Effector CD8-positive, alpha-beta T cell (primary cell): ENCODE results near the gene KCNQ2.
"Not testable (repeated sequence)": the region's sequence is repeated elsewhere in the genome, so short reads cannot be mapped to it uniquely, and the experiment has no call there.

ENCODE experiments used
- DNase-seq: peaks from one replicate; lab custom pipeline; 2025; lab: John Stamatoyannopoulos, UW

KCNQ2 gene

GRCh38 chr20:63385819-63386218, 86.6 kb downstream of the KCNQ2 start:
- no peak for DNase-seq

GRCh38 chr20:63384336-63384735, 88.1 kb downstream of the KCNQ2 start:
- DNase-seq, result no peak

- DNase-seq, result no peak
These were observed 88.9 kb downstream of the KCNQ2 start for GRCh38 chr20:63383556-63383955.

GRCh38 chr20:63382551-63383300, 89.7 kb downstream of the KCNQ2 start:
- no peak for DNase-seq

GRCh38 chr20:63381781-63382431, 90.5 kb downstream of the KCNQ2 start:
- DNase-seq, result peak; percentile 28

- DNase-seq, result no peak
These were observed 92.0 kb downstream of the KCNQ2 start for GRCh38 chr20:63380346-63380870.

- DNase-seq, result not testable (repeated sequence)
These were observed 92.6 kb downstream of the KCNQ2 start for GRCh38 chr20:63379872-63380271.

- no peak for DNase-seq
These were observed 93.2 kb downstream of the KCNQ2 start for GRCh38 chr20:63379296-63379695.

- DNase-seq, result no peak
These were observed 93.8 kb downstream of the KCNQ2 start for GRCh38 chr20:63378626-63379025.

- DNase-seq, result no peak
These were observed 94.5 kb downstream of the KCNQ2 start for GRCh38 chr20:63377951-63378381.

- no peak for DNase-seq
These were observed 95.1 kb downstream of the KCNQ2 start for GRCh38 chr20:63377256-63377941.

GRCh38 chr20:63376283-63377250, 95.9 kb downstream of the KCNQ2 start:
- DNase-seq, result no peak

GRCh38 chr20:63375438-63375837, 97.0 kb downstream of the KCNQ2 start:
- DNase-seq, result no peak

- DNase-seq, result no peak
These were observed 98.0 kb downstream of the KCNQ2 start for GRCh38 chr20:63374504-63374903.

GRCh38 chr20:63373996-63374395, 98.5 kb downstream of the KCNQ2 start:
- no peak for DNase-seq

GRCh38 chr20:63372971-63373885, 99.2 kb downstream of the KCNQ2 start:
- no peak for DNase-seq

GRCh38 chr20:63371291-63371865, 101.1 kb downstream of the KCNQ2 start:
- no peak for DNase-seq

- no peak for DNase-seq
These were observed 101.8 kb downstream of the KCNQ2 start for GRCh38 chr20:63370618-63371187.

- DNase-seq, result no peak
These were observed 102.5 kb downstream of the KCNQ2 start for GRCh38 chr20:63369724-63370617.
